Dendritic cell treated with granulocyte-macrophage colony-stimulating factor and Interleukin-4, amounts not matched to agents 40 ng/mL and 50 ng/mL, for 4 days (primary cell): ENCODE results near the gene VIL1.

Experiments used
- H3K27ac Mint-ChIP-seq: one replicate; pipeline ENCODE4 v1.8.0; 2022; ENCODE audit warnings: mild to moderate bottlenecking, mixed read lengths
- H3K27me3 Mint-ChIP-seq: one replicate; pipeline ENCODE4 v1.8.0; 2022; ENCODE audit warnings: mild to moderate bottlenecking, mixed read lengths
- H3K36me3 Mint-ChIP-seq: one replicate; pipeline ENCODE4 v1.8.0; 2022; ENCODE audit warnings: low read depth, mixed read lengths
- H3K4me1 Mint-ChIP-seq: one replicate; pipeline ENCODE4 v1.8.0; 2022; ENCODE audit warnings: low read depth, mixed read lengths
- H3K4me3 Mint-ChIP-seq: one replicate; pipeline ENCODE4 v1.8.0; 2022; ENCODE audit warnings: mild to moderate bottlenecking, moderate library complexity, mixed read lengths
- H3K9me3 Mint-ChIP-seq: one replicate; pipeline ENCODE4 v1.8.0; 2022; ENCODE audit warnings: mixed read lengths
- intact Hi-C: fragments of 100-400 bp; cut with micrococcal nuclease; formaldehyde crosslinking; loops from one replicate; pipeline ENCODE4 v1.15.0; 2022

Gene VIL1

GRCh38 chr2:218430721-218431120 is 11.8 kb downstream of the VIL1 start:
- no peaks in the 10 kb centered on the region for H3K9me3 Mint-ChIP-seq
- intact Hi-C loops = no loop called here
- H3K4me3 Mint-ChIP-seq = no peak overlapping the region
- H3K27ac Mint-ChIP-seq = no peak overlapping the region
- no peaks in the 10 kb centered on the region for H3K36me3 Mint-ChIP-seq
- peaks cover 7% of the 10 kb centered on the region for H3K27me3 Mint-ChIP-seq
- H3K4me1 Mint-ChIP-seq = no peaks in the 10 kb centered on the region

- Mint-ChIP-seq H3K27me3 (peaks cover 7% of the 10 kb centered on the region), H3K27ac (no peak overlapping the region), H3K4me3 (no peak overlapping the region), H3K4me1 (no peaks in the 10 kb centered on the region), H3K36me3 (no peaks in the 10 kb centered on the region), H3K9me3 (no peaks in the 10 kb centered on the region)
- intact Hi-C loops = no loop called here
These were observed 13.0 kb downstream of the VIL1 start for GRCh38 chr2:218431878-218432277.

DNA sequence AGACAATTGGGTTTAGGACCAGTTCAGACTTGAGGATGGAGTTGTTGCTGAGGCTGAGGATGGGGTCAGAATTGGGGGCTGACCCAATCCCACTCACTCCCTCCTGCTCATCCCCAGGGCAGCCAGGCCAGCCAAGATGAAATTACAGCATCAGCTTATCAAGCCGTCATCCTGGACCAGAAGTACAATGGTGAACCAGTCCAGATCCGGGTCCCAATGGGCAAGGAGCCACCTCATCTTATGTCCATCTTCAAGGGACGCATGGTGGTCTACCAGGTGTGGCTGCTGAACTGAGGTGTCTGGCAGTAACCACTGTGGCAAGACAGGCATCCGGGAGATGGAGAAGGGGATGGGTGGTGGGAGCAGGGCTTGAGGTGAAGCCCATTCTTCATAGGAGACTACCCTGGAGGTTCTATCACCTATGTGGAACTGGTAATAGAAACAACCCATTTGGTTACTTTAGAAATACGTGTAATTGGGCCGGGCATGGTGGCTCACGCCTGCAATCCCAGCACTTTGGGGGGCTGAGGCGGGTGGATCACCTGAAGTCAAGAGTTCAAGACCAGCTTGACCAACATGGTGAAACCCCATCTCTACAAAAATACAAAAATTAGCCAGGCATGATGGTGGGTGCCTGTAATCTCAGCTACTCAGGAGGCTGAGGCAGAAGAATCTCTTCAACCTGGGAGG is 13.9 kb downstream of the VIL1 start:
- intact Hi-C loops = no loop called here
- H3K4me1 Mint-ChIP-seq = peaks cover 4% of the 10 kb centered on the region
- H3K36me3 Mint-ChIP-seq = no peaks in the 10 kb centered on the region
- H3K27me3 Mint-ChIP-seq = peaks cover 7% of the 10 kb centered on the region
- no peaks in the 10 kb centered on the region for H3K9me3 Mint-ChIP-seq
- no peak overlapping the region for H3K27ac Mint-ChIP-seq
- no peak overlapping the region for H3K4me3 Mint-ChIP-seq

- Mint-ChIP-seq H3K4me1 (peaks cover 17% of the 10 kb centered on the region), H3K4me3 (no peak overlapping the region), H3K36me3 (no peaks in the 10 kb centered on the region), H3K27me3 (peaks cover 4% of the 10 kb centered on the region), H3K27ac (no peak overlapping the region), H3K9me3 (no peaks in the 10 kb centered on the region)
- intact Hi-C loops = no loop called here
These were observed 15.5 kb downstream of the VIL1 start for GRCh38 chr2:218434456-218434855.

DNA sequence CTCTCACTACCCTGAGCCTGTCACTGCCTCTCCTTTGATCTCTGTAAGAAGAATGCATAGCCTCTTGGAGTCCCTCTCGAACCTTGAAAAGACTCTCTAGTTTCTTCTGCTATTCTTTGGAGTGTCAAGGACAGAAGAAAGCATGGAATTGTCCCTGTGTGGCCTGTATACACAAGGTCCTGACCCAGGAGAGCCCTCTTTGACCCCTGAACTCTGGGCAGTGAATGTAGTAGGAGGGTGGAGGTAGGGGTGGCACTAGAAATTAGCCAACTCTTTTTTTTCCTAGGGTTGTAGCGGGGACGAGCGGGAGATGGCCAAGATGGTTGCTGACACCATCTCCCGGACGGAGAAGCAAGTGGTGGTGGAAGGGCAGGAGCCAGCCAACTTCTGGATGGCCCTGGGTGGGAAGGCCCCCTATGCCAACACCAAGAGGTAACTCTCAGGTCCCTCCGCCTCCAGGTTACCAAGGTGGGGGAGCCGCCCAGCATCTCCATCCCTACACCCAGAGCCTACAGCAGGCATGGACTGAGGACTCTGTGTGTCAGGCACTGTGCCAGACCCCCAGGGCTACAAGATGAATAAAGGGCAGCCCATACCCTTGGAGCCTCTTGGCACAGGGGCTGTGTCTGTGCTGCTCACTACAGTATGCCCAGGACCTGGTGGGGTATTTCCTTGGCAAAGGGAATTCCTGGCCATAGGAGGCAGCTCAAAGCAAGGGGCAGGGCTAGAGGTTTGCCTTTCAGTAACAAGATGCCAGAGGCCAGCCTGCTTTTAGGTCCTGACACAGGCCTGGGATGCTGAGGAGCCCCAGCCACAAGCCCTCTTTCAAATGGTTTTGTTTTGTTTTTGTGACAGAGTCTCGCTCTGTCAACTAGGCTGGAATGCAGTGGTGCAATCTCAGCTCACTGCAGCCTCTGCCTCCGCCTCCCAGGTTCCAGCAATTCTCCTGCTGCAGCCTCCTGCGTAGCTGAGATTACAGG is 16.4 kb downstream of the VIL1 start:
- intact Hi-C loops = no loop called here
- no peak overlapping the region for H3K27ac Mint-ChIP-seq
- H3K27me3 Mint-ChIP-seq = peaks cover 4% of the 10 kb centered on the region
- no peaks in the 10 kb centered on the region for H3K9me3 Mint-ChIP-seq
- no peak overlapping the region for H3K4me3 Mint-ChIP-seq
- H3K36me3 Mint-ChIP-seq = no peaks in the 10 kb centered on the region
- peaks cover 17% of the 10 kb centered on the region for H3K4me1 Mint-ChIP-seq

GRCh38 chr2:218436992-218437391 is 18.1 kb downstream of the VIL1 start:
- intact Hi-C loops = no loop called here
- H3K27me3 Mint-ChIP-seq = peaks cover 4% of the 10 kb centered on the region
- no peak overlapping the region for H3K4me3 Mint-ChIP-seq
- no peaks in the 10 kb centered on the region for H3K36me3 Mint-ChIP-seq
- H3K9me3 Mint-ChIP-seq = no peaks in the 10 kb centered on the region
- peaks cover 17% of the 10 kb centered on the region for H3K4me1 Mint-ChIP-seq
- no peak overlapping the region for H3K27ac Mint-ChIP-seq

- Mint-ChIP-seq H3K27me3 (no peaks in the 10 kb centered on the region), H3K36me3 (no peaks in the 10 kb centered on the region), H3K9me3 (no peaks in the 10 kb centered on the region), H3K4me1 (peaks cover 17% of the 10 kb centered on the region), H3K4me3 (no peak overlapping the region), H3K27ac (peak overlapping the region; percentile 5)
- intact Hi-C loops = no loop called here
These were observed 19.0 kb downstream of the VIL1 start for GRCh38 chr2:218437969-218438368.

- Mint-ChIP-seq H3K9me3 (no peaks in the 10 kb centered on the region), H3K4me3 (no peak overlapping the region), H3K4me1 (peaks cover 17% of the 10 kb centered on the region), H3K27ac (peak overlapping the region; percentile 5), H3K27me3 (no peaks in the 10 kb centered on the region), H3K36me3 (no peaks in the 10 kb centered on the region)
- intact Hi-C loops = no loop called here
These were observed 19.7 kb downstream of the VIL1 start for GRCh38 chr2:218438596-218438995.

DNA sequence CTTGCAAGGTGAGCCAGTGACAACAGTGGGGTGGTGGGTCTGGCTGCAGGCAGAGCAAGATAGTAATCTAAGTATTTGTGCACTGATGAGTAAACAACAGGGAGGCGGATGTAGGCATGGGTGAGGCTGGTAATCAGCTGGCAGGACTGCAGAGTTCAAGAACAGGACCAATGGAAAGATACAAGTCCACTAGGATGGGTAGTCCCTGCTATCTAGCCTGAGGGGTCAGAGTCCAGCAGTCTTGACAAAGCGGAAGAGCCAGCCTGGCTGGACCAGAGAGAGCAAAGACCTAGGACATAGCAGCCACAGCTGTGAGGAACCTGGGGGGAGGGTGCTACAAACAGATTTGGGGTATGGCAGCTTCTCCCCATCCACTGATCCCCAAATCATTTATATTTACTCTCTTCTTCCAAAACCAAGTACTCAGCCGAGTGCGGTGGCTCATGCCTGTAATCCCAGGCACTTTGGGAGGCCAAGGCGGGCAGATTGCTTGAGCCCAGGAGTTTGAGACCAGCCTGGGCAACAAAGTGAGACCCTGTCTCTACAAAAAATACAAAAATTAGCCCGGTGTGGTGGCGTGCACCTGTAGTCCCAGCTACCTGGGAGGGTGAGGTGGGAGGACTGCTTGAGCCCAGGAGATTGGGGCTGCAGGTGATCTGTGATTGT is 25.9 kb downstream of the VIL1 start:
- intact Hi-C loops = no loop called here
- no peaks in the 10 kb centered on the region for H3K9me3 Mint-ChIP-seq
- H3K27me3 Mint-ChIP-seq = no peaks in the 10 kb centered on the region
- H3K4me1 Mint-ChIP-seq = no peaks in the 10 kb centered on the region
- no peak overlapping the region for H3K27ac Mint-ChIP-seq
- H3K36me3 Mint-ChIP-seq = peaks cover 41% of the 10 kb centered on the region
- H3K4me3 Mint-ChIP-seq = no peak overlapping the region

DNA sequence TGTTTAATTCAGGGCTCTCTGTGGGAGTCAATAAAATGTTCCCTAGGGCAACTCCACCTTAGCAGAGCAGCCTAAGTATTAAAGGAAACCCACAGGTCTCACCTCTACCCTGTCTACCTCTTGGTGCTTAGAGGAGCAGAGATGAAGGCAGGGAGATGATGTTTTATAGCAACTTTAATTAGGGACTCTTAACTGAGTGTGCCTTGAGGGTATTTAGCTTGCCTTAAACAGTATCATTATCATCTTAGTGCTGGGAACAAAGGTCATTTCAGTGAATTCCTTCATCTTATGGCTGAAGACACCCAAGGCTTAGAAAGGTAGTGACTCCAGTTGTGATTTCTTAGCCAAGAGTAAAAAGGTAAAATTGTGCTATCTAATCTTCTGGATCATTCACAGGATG is 26.7 kb downstream of the VIL1 start:
- intact Hi-C loops = no loop called here
- H3K27me3 Mint-ChIP-seq = no peaks in the 10 kb centered on the region
- peaks cover 49% of the 10 kb centered on the region for H3K36me3 Mint-ChIP-seq
- no peak overlapping the region for H3K4me3 Mint-ChIP-seq
- no peak overlapping the region for H3K27ac Mint-ChIP-seq
- no peaks in the 10 kb centered on the region for H3K9me3 Mint-ChIP-seq
- no peaks in the 10 kb centered on the region for H3K4me1 Mint-ChIP-seq

DNA sequence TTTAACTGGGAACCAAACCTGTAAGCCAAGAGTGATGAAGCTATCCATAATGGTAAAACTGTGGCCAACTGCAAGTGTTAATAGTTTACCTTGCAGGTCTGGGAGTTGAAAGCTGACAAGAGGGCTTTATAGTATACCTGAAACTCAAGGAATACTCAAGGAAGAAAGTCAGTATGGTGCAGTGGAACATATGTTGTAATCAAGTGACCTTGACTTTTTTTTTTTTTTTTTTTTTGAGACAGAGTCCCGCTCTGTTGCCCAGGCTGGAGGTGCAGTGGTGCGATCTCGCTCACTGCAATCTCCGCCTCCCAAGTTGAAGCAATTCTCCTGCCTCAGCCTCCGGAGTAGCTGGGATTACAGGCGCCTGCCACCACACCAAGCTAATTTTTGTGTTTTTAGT is 27.6 kb downstream of the VIL1 start:
- H3K9me3 Mint-ChIP-seq = no peaks in the 10 kb centered on the region
- no peaks in the 10 kb centered on the region for H3K4me1 Mint-ChIP-seq
- no peaks in the 10 kb centered on the region for H3K27me3 Mint-ChIP-seq
- H3K4me3 Mint-ChIP-seq = no peak overlapping the region
- H3K36me3 Mint-ChIP-seq = peaks cover 50% of the 10 kb centered on the region
- H3K27ac Mint-ChIP-seq = no peak overlapping the region
- intact Hi-C loops = no loop called here

GRCh38 chr2:218447072-218447471 is 28.1 kb downstream of the VIL1 start:
- Mint-ChIP-seq H3K27me3 (no peaks in the 10 kb centered on the region), H3K9me3 (no peaks in the 10 kb centered on the region), H3K4me1 (no peaks in the 10 kb centered on the region), H3K4me3 (no peak overlapping the region), H3K36me3 (peaks cover 50% of the 10 kb centered on the region), H3K27ac (no peak overlapping the region)
- intact Hi-C loops = no loop called here

DNA sequence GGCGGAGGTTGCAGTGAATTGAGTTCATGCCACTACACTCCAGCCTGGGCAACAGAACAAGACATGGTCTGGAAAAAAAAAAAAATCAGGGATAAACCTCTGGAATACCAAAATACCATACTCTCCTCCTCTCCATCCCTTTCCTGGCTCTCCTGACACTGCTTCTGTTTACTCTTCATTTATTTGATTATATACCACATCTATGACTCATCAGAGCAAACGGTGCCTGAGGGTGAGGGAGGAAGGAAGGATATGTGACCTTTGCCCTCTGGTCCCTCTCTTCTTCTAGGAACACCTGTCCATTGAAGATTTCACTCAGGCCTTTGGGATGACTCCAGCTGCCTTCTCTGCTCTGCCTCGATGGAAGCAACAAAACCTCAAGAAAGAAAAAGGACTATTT is 30.0 kb downstream of the VIL1 start:
- H3K36me3 Mint-ChIP-seq = peaks cover 61% of the 10 kb centered on the region
- H3K27ac Mint-ChIP-seq = no peak overlapping the region
- no peak overlapping the region for H3K4me3 Mint-ChIP-seq
- intact Hi-C loops = no loop called here
- no peaks in the 10 kb centered on the region for H3K9me3 Mint-ChIP-seq
- no peaks in the 10 kb centered on the region for H3K27me3 Mint-ChIP-seq
- H3K4me1 Mint-ChIP-seq = no peaks in the 10 kb centered on the region

DNA sequence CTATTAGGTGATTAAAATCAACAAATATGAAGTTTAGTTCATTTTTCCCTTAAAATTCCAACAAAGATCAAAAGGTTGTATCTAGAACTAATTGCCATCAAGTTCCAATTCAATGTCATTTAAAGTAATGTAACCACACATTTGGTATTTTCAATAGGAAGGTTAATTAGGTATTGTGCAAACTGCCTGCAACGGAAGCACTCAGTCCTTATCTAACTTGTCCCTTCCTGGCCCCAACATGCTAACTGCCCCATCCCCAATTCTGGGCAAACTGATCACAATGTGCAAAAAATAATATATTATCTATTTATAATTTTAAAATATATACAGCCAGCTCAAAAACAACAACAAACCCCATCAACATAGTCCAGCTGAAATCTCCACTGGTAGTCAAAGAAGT is 33.2 kb downstream of the VIL1 start:
- Mint-ChIP-seq H3K27me3 (no peaks in the 10 kb centered on the region), H3K4me1 (no peaks in the 10 kb centered on the region), H3K27ac (no peak overlapping the region), H3K36me3 (peaks cover 79% of the 10 kb centered on the region), H3K4me3 (no peak overlapping the region), H3K9me3 (no peaks in the 10 kb centered on the region)
- intact Hi-C loops = no loop called here
